HG02870 (cell line): Measurements from ENCODE around the gene UNC13A.

Source experiments
- ATAC-seq: cut with Tn5 transposase; IDR thresholded peaks from one replicate; pipeline ENCODE4 v1.9.1; 2021; ENCODE audit warnings: mild to moderate bottlenecking, moderate library complexity; ENCODE audit not compliant: unreplicated experiment

Gene UNC13A

DNA sequence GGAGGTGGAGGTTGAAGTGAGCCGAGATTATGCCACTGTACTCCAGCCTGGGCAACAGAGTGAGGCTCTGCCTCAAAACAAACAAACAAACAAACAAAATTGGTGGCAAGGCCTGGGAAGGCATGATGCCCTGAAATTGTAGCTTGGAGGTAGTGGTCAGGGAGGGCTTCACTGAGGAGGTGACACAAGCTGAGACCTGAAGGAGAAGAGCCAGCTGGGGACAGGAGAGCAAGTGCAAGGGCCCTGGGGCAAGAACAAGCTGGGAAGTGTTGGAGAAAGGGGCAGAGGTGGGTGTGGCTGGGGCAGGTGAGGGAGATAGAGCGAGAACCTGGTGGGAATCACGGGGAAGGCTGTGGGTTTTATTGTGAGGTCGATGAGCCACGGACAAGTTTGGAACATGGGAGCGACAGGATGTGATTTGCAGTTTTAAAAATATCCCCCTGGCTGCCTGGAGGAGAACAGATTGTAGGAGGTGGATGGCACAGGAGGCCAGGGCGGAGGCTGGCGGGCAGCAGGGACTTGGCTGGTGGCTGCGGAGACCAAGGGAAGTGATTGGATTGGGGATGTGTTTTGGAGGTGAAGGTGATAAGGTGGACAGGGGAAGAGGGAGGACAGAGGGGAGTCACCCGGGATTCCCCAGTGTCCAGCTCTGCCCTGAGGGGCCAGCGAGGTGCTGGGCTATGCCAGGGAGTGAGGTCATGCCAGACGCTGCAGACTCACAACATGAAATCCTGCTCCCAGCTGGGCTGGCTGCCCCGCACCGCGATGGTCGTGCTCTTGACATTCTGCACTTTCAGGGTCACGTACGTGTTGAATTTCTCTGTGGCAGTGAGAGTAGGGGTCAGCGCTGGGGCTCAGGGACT is 14.0 kb downstream of the UNC13A start:
- ATAC-seq: no peak

DNA sequence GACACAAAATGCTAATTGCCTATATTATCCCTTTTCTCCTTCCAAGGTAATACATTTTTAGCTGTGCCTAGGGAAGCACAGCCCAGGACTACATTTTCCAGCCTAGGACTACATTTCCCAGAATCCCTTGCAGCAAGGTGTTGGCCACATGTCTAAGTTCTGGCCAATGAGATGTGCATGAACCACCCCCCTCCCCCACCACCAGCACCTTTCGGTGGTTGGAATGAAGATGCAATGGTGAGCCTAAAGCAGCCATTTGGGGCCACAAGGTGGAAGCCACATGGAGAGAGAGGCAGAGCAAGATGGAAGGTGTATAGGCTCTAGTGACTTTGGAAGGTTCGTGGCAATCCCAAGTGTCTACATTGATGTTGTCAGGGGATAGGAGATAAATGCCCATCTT is 16.2 kb downstream of the UNC13A start:
- ATAC-seq: no peak

DNA sequence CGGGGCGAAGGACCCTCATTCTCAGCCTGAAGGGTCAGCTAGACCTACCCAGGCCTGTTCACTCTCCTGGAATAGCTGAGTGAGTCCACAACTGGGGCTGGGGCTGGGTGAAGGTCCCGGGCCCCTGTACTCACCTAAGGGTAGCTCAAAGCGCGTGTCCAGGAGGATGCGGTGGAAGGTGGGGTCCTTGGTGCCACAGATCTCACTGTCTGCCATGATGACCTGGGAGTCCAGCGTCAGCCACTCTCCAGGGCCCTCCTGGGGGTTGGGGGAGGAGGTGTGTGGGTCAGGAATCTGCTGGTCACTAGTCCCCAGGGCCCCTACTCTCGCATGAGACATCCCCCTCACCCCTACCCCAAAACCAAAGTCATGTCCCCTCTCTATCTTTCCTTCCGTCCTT is 18.7 kb downstream of the UNC13A start:
- no peak for ATAC-seq

- no peak for ATAC-seq
Observed at GRCh38 chr19:17665058-17665457, 23.1 kb downstream of the UNC13A start.

DNA sequence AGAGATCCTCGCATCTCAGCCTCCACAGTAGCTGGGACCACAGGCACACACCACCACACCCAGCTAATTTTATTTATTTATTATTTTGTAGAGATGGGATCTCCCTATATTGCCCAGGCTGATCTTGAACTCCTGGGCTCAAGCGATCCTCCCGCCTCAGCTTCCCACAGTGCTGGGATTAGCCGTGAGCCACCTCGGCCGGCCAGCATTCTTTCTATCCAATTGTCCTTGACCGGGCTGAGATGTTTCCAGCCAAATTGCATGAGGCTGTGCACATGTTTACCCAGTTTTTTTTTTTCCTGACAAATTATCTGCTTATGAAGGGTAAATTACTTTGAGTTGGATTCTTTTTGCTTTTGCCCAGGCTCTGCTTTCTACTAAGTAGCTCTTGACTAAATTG is 28.2 kb downstream of the UNC13A start:
- ATAC-seq: no peak

- ATAC-seq: no peak
Observed at GRCh38 chr19:17658666-17659065, 29.5 kb downstream of the UNC13A start.

DNA sequence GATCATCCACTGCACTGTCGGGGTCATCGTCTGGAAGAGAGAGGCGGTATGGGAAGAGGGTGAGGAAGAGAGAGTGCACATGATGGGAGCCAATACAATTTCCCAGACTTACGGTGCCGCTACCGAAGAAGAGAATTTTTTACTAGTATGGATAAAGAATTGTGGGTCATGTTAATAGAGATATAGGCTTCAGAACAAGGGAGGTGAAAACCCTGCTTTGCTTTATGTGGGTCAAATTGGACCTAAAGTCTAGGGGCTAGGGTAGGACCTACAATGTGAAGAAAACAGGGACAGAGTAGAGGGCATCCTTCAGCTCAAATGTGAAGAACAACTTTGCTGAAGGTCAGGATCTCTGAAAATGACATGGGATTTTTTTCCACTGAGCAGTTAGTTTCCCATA is 29.9 kb downstream of the UNC13A start:
- ATAC-seq: no peak

DNA sequence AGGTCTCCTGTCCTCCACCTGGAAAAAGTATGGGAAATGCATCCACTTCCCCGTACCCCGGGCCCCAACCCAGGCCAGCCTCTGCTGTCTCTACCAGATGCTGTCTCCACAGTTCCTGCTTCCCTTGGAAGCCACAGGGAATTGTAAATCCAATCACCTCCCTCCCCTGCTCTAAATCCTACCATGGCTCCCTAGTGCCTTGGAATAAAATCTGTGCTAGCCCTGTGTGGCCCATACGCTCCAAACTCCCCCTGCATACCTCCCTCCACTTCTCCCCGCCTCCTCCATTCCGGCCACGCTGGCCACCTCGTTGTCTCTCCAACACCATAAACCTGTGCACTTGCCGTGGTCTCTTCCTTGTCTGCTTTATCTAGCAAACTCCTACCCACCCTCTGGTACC is 31.2 kb downstream of the UNC13A start:
- no peak for ATAC-seq

GRCh38 chr19:17655751-17656472 is 32.2 kb downstream of the UNC13A start:
- no peak for ATAC-seq

GRCh38 chr19:17654993-17655392 is 33.2 kb downstream of the UNC13A start:
- ATAC-seq: no peak

GRCh38 chr19:17652627-17653026 is 35.5 kb downstream of the UNC13A start:
- no peak for ATAC-seq

- ATAC-seq: no peak
Observed at GRCh38 chr19:17648786-17649185, 39.4 kb downstream of the UNC13A start.

DNA sequence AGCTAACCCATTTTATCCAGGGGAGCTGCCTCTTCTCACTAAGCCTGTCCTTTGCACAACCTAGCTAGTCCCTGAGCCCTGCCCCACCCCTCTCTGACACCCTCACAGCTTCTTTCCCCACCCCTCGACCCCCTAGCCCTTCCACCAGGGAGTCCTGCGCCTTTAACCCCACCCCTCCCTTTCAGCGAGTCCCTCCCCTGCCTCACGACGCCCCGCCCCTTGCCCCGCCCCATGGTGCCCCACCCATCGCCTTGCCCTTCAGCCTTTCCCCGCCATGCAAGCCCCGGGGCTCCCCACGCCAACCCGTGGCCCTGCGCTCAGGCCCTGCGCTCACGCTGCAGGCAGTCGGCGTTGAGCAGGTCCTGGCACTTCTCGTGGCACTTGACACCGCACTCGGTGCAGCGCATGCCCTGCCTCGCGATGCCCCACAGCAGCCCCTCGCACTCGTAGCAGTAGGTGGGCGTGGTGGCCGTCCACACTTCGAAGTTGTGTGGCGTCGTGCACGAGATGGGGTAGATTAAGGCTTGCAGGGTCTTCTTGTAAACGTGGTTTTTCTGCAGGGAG is 40.0 kb downstream of the UNC13A start:
- no peak for ATAC-seq

DNA sequence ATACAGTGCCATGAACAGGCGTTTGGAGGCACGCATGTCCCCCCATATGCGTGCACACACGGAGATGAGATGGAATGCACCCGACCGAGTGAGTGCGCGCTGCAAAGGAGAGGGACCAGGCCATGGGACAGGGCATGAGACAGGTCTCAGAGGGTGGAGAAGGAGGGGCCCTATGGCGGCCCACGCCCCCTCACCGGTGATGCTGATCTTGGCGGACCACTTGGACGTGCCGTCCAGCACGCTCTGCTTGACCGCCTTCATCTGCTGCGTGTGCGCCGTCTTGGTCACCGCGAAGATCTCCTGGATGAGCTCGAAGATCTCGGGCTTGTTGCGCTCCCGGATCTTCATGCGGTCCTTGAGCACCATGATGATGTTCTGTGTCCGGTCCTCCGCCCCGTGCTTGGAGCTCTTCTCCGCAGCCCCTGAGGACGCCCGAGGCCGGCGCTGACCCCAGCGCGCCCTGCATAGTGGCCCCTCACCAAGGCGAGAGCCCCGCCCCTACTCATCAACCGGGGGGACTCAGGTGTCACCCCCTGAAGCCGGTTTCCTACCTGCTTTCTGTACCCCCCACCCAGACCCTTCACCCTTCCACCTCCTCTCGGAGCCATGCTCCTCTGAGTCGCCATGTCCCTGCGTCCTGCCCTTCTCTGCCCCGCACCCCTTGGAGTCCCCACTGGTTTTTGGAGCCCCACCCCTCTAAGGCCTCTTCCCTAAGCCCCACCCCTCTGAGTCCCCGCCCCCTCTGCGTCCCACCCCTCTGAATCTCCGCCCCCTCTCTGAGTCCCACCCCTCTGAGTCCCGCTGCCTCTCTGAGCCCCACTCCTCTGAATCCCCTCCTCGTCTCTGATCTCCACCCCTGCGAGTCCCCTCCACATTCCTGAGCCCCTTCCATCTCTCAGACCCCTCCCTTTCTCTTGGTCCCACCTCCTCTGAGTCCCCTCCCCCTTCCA is 40.8 kb downstream of the UNC13A start:
- no peak for ATAC-seq

- ATAC-seq: no peak
Observed at GRCh38 chr19:17646441-17646840, 41.7 kb downstream of the UNC13A start.

DNA sequence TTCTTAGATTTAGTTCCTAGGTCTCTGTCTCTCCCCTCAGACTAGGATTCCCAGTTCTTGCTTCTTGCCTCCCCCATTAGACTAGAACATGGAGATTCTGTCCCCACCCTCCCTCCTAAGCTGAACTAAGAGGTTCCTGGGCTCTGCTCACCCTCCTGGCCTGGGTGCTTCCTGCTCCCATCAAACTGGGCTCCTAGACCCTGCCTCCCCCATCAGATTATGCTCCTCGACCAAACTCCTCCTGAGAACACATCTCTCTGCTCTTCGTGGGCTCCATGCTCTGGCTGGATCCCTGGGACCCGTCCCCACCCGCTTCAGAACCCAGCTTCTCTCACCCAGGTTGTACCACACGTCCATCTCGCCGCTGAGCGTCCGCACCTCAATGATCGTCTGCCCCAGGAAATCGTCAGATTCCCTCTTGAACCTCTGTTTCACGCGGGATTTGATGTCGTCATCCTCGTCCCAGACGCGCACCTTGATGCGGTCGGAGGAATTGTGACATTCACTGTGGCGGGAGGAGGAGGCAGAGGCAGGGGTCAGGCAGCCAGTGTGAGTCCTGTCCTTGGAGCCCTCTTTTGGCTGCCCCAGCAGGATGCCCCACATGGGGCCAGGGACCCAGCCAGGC is 42.7 kb downstream of the UNC13A start:
- no peak for ATAC-seq

DNA sequence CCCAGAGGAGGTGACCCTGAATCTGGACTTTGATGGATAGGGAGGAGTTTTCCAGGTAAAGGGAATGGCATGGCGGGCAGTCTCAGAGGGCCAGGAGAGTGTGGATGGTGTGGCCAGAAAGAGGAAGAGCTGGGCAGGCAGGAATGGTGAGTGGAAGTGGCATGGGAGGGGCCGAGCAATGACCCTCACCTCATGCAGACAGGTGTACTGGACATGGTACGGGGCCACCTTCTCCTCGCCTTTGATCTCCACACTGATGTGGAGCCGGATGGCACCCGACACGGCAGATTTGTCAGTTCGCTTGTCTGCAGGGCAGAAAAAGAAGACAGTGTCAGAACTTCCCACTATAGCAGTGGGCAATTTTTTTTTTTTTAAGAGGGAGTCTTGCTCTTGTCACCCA is 45.5 kb downstream of the UNC13A start:
- no peak for ATAC-seq

DNA sequence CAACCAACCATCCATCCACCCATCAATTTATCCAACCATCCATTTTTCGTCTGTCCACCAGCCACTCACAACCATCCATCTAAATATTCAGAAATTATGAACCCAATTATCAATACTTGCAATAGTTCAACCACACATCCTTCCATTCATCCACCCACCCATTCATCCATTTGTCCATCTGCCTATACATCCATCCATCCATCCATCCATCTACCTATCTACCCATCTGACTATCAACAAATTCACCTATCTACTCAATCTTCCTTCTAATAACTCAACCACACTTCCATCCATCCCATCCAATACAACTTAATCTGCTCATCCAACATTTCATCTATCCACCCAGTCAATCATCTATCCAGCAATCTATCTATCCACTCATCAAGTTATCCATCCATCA is 46.3 kb downstream of the UNC13A start:
- ATAC-seq: no peak

- no peak for ATAC-seq
Observed at GRCh38 chr19:17641181-17641580, 47.0 kb downstream of the UNC13A start.

- no peak for ATAC-seq
Observed at GRCh38 chr19:17633700-17634099, 54.5 kb downstream of the UNC13A start.
